Breast epithelium (tissue), 4 donors: ENCODE measurements around the gene S100A10. TPM values are rescaled to one million over a fixed set of nuclear protein-coding genes. Genes with fewer than 3 reads are reported as not detected.

Source experiments
- DNase-seq, 2 donors: peaks; one replicate each; pipeline ENCODE4 v3.0.0-alpha.2; 2019; ENCODE audit warnings: low spot score in 2 of 2
- H3K27ac ChIP-seq, 2 donors: fragments of 200-600 bp; sonication (generic) in 1 of 2; one replicate each; pipeline ENCODE4 v1.5.1; 2016 to 2019; ENCODE audit warnings: mild to moderate bottlenecking in 1 of 2
- H3K27me3 ChIP-seq, 2 donors: fragments of 200-600 bp; sonication (generic) in 1 of 2; one replicate each; pipeline versions ENCODE4 v1.5.1 to v1.6.0; 2017 to 2019; ENCODE audit warnings: control low read depth in 1 of 2, mild to moderate bottlenecking in 1 of 2
- H3K36me3 ChIP-seq: fragments of 200-600 bp; one replicate; pipeline ENCODE4 v1.5.1; 2019
- H3K4me1 ChIP-seq, 2 donors: fragments of 200-600 bp; sonication (generic); one replicate each; pipeline ENCODE4 v1.5.1; 2016 to 2019; ENCODE audit warnings: control low read depth in 1 of 2
- H3K4me3 ChIP-seq, 3 donors: fragments of 200-600 bp; sonication (generic); 1 replicate in 2 of 3; 2 replicates in 1 of 3; pipeline ENCODE4 v1.5.1; 2016 to 2019; ENCODE audit warnings: mild to moderate bottlenecking in 3 of 3, moderate library complexity in 2 of 3
- H3K9me3 ChIP-seq, 2 donors: fragments of 200-600 bp; sonication (generic) in 1 of 2; one replicate each; pipeline ENCODE4 v1.5.1; 2016 to 2019; ENCODE audit warnings: control low read depth in 1 of 2
- CTCF ChIP-seq, 3 donors: fragments of 450-650 bp; IDR thresholded peaks; one replicate each; pipeline ENCODE4 v1.5.1; 2016 to 2017; ENCODE audit warnings: antibody characterized with exemption in 3 of 3, mild to moderate bottlenecking in 3 of 3, moderate library complexity in 3 of 3
- POLR2A ChIP-seq: fragments of 450-650 bp; IDR thresholded peaks from one replicate; pipeline ENCODE4 v1.6.1; 2016; ENCODE audit warnings: antibody characterized with exemption, mild to moderate bottlenecking, moderate library complexity
- POLR2AphosphoS5 ChIP-seq, 3 donors: sonication (generic); formaldehyde crosslinking; IDR thresholded peaks; one replicate each; pipeline ENCODE4 v1.6.1; 2017; ENCODE audit warnings: antibody characterized with exemption in 3 of 3
- intact Hi-C: fragments of 100-400 bp; cut with DNase I; formaldehyde crosslinking; loops from one replicate; pipeline ENCODE4 v1.15.1; 2023; ENCODE audit warnings: low total_unique reads
- total RNA-seq, 3 donors: library from RNA; depleted of rRNA; stranded (reverse); fragments of >200 nt; gene quantifications; one replicate each; pipeline ENCODE4 v1.1.0, GENCODE V29; 2016

Gene S100A10
- total RNA-seq, 3 donors from 2014 or later, result 70.4 to 156 (median 84.9) TPM

- Histone ChIP-seq H3K4me1 (no peaks in the 10 kb centered on the region), H3K27me3 (no peaks in the 10 kb centered on the region), H3K9me3 (no peaks in the 10 kb centered on the region), H3K27ac (no peak overlapping the region), H3K36me3 (no peaks in the 10 kb centered on the region), H3K4me3 (no peak overlapping the region)
- no peak for DNase-seq
- intact Hi-C loops, result no loop called here
- TF ChIP-seq POLR2AphosphoS5 (IDR thresholded peaks at IDR 0.05), result no peak
- no peak for TF ChIP-seq CTCF (IDR thresholded peaks at IDR 0.05)
- TF ChIP-seq POLR2A, result no peak
Measured at GRCh38 chr1:152022474-152022873, 28.8 kb upstream of the S100A10 start.

- no peak overlapping the region for H3K27ac ChIP-seq
- no peak for DNase-seq
- intact Hi-C loops, result no loop called here
- no peaks in the 10 kb centered on the region for H3K4me1 ChIP-seq
- H3K4me3 ChIP-seq, result no peak overlapping the region
- H3K9me3 ChIP-seq, result no peaks in the 10 kb centered on the region
- no peaks in the 10 kb centered on the region for H3K27me3 ChIP-seq
- TF ChIP-seq POLR2A (no peak), POLR2AphosphoS5 (IDR thresholded peaks at IDR 0.05) (no peak), CTCF (IDR thresholded peaks at IDR 0.05) (no peak)
- H3K36me3 ChIP-seq, result no peaks in the 10 kb centered on the region
Measured at GRCh38 chr1:152021569-152021968, 27.9 kb upstream of the S100A10 start.

- Histone ChIP-seq H3K4me1 (no peaks in the 10 kb centered on the region), H3K9me3 (no peaks in the 10 kb centered on the region), H3K4me3 (no peak overlapping the region), H3K36me3 (no peaks in the 10 kb centered on the region), H3K27ac (no peak overlapping the region), H3K27me3 (no peaks in the 10 kb centered on the region)
- TF ChIP-seq POLR2A, result no peak
- no peak for DNase-seq
- intact Hi-C loops, result no loop called here
Measured at GRCh38 chr1:152020849-152021248, 27.2 kb upstream of the S100A10 start.

- H3K36me3 ChIP-seq, result no peaks in the 10 kb centered on the region
- H3K27ac ChIP-seq, result no peak overlapping the region
- H3K4me3 ChIP-seq, result no peak overlapping the region
- no peaks in the 10 kb centered on the region for H3K27me3 ChIP-seq
- DNase-seq, result no peak
- H3K4me1 ChIP-seq, result no peaks in the 10 kb centered on the region
- intact Hi-C loops, result no loop called here
- H3K9me3 ChIP-seq, result no peaks in the 10 kb centered on the region
- TF ChIP-seq CTCF (IDR thresholded peaks at IDR 0.05), result no peak
- TF ChIP-seq POLR2A, result no peak
- no peak for TF ChIP-seq POLR2AphosphoS5 (IDR thresholded peaks at IDR 0.05)
Measured at GRCh38 chr1:152018537-152018936, 24.9 kb upstream of the S100A10 start.

GRCh38 chr1:152015766-152016165 lies 22.1 kb upstream of the S100A10 start:
- H3K4me3 ChIP-seq, result no peak overlapping the region
- H3K36me3 ChIP-seq, result no peaks in the 10 kb centered on the region
- intact Hi-C loops, result no loop called here
- no peaks in the 10 kb centered on the region for H3K27me3 ChIP-seq
- H3K4me1 ChIP-seq, result no peaks in the 10 kb centered on the region
- no peak overlapping the region for H3K27ac ChIP-seq
- no peak for TF ChIP-seq POLR2A
- no peak for TF ChIP-seq CTCF (IDR thresholded peaks at IDR 0.05)
- TF ChIP-seq POLR2AphosphoS5 (IDR thresholded peaks at IDR 0.05), result no peak
- DNase-seq, result no peak
- no peaks in the 10 kb centered on the region for H3K9me3 ChIP-seq

GRCh38 chr1:152014943-152015342 lies 21.3 kb upstream of the S100A10 start:
- Histone ChIP-seq H3K4me3 (no peak overlapping the region), H3K27ac (no peak overlapping the region), H3K4me1 (no peaks in the 10 kb centered on the region), H3K36me3 (no peaks in the 10 kb centered on the region), H3K9me3 (no peaks in the 10 kb centered on the region), H3K27me3 (no peaks in the 10 kb centered on the region)
- intact Hi-C loops, result no loop called here
- TF ChIP-seq POLR2AphosphoS5 (IDR thresholded peaks at IDR 0.05), result no peak
- TF ChIP-seq CTCF (IDR thresholded peaks at IDR 0.05), result no peak
- TF ChIP-seq POLR2A, result no peak
- DNase-seq, result no peak
